ENCODE results near the gene IER5L. TPM values are rescaled to one million over a fixed set of nuclear protein-coding genes. Genes with fewer than 3 reads are reported as not detected.

Gene IER5L
- total and polyA plus RNA-seq, 4 donors, result 12.6 to 31.5 (median 24.1) TPM

DNA sequence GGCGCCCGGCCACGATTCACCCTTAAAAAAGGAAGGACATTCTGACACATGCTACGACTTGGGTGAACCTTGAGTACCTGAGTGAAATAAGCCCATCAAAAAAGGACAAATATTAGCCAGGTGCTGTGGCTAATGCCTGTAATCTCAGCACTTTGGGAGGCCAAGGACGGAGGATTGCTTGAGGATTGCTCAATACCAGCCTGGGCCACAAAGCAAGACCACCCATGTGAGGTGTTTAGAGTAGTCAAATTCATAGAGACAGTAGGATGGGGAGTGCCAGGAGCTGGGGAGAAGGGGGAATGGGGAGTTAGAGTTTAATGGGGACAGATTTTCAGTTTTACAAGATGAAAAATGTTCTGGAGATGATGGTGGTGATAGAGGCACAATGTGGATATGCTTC lies 32.1 kb upstream of the IER5L start:
- no peak overlapping the region for H3K4me3 ChIP-seq
- H3K27me3 ChIP-seq (ENCODE audit: control insufficient read depth in 3 of 3, insufficient read depth in 3 of 3, low read length in 2 of 3), result no peaks in the 10 kb centered on the region
- ATAC-seq (ENCODE audit: insufficient read depth, low FRiP score), result no peak
- H3K4me1 ChIP-seq (ENCODE audit: control insufficient read depth in 5 of 5, insufficient read depth in 5 of 5, low read length in 5 of 5), result peaks cover 0 to 3% (median 0%) of the 10 kb centered on the region in 5 donors
- DNase-seq, result no peak
- TF ChIP-seq CTCF (IDR thresholded peaks at IDR 0.05; ENCODE audit: control extremely low read depth, extremely low read depth), result no peak
- WGBS, 2 donors, result 73 to 74% methylated on average over 5 of the region's 5 CpGs
- H3K9me3 ChIP-seq (ENCODE audit: control insufficient read depth in 4 of 4, insufficient read depth in 3 of 4, low read length in 3 of 4), result no peaks in the 10 kb centered on the region
- H3K27ac ChIP-seq (ENCODE audit: low read depth in 1 of 2, low read length in 1 of 2), result no peak overlapping the region
- no peak overlapping the region for H3K9ac ChIP-seq (ENCODE audit: insufficient read depth in 1 of 2, low read length in 2 of 2)
- H3K36me3 ChIP-seq (ENCODE audit: control insufficient read depth in 4 of 4, insufficient read depth in 4 of 4, low read length in 4 of 4), result no peaks in the 10 kb centered on the region

DNA sequence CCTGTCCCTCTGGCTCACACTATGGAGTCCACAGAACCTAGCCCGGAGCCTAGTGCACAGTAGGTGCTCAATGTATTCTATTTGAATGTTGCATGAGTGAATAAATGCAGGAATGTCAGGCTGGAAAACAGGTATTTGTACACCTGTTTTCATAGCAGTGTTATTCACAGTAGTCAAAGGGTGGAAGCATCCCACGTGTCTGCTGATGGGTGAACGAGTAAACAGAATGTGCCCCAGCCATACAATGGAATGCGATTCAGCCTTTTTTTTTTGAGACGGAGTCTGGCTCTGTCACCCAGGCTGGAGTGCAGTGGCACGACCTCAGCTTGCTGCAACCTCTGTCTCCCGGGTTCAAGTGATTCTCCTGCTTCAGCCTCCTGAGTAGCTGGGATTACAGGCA lies 31.5 kb upstream of the IER5L start:
- DNase-seq, result no peak
- Histone ChIP-seq H3K27ac (ENCODE audit: low read depth in 1 of 2, low read length in 1 of 2) (no peak overlapping the region), H3K9me3 (ENCODE audit: control insufficient read depth in 4 of 4, insufficient read depth in 3 of 4, low read length in 3 of 4) (no peaks in the 10 kb centered on the region), H3K27me3 (ENCODE audit: control insufficient read depth in 3 of 3, insufficient read depth in 3 of 3, low read length in 2 of 3) (no peaks in the 10 kb centered on the region), H3K4me3 (no peak overlapping the region), H3K36me3 (ENCODE audit: control insufficient read depth in 4 of 4, insufficient read depth in 4 of 4, low read length in 4 of 4) (no peaks in the 10 kb centered on the region), H3K4me1 (ENCODE audit: control insufficient read depth in 5 of 5, insufficient read depth in 5 of 5, low read length in 5 of 5) (peaks cover 0 to 3% (median 0%) of the 10 kb centered on the region in 5 donors), H3K9ac (ENCODE audit: insufficient read depth in 1 of 2, low read length in 2 of 2) (no peak overlapping the region)
- 84 to 88% methylated on average over 7 of the region's 7 CpGs for WGBS, 2 donors
- ATAC-seq (ENCODE audit: insufficient read depth, low FRiP score), result no peak
- no peak for TF ChIP-seq CTCF (IDR thresholded peaks at IDR 0.05; ENCODE audit: control extremely low read depth, extremely low read depth)

DNA sequence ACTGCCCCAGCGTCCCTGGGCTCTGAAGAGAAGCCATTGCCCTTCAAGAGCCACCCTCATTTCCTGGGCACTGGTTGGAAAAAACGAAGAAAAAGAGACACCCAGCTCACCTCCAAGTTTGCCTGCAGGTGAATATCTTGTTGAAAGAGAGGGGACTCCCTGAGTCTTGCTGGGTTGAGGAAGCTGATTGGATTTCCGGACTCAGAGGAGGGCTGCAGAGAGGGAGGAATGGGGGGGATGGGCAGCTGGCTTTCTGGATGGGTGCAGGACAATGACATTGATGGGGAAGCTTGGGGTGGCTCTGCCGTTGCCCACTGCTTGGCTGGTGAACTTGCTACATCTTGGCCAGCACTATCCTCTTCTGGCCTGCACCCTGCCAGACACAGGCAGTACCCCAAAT lies 31.0 kb upstream of the IER5L start:
- 74 to 77% methylated on average over 4 of the region's 4 CpGs for WGBS, 2 donors

More for the DNA sequence above, 31.0 kb upstream of the IER5L start:
- H3K36me3 ChIP-seq (ENCODE audit: control insufficient read depth in 4 of 4, insufficient read depth in 4 of 4, low read length in 4 of 4), result no peaks in the 10 kb centered on the region
- no peak overlapping the region for H3K27ac ChIP-seq (ENCODE audit: low read depth in 1 of 2, low read length in 1 of 2)
- no peaks in the 10 kb centered on the region for H3K9me3 ChIP-seq (ENCODE audit: control insufficient read depth in 4 of 4, insufficient read depth in 3 of 4, low read length in 3 of 4)
- H3K9ac ChIP-seq (ENCODE audit: insufficient read depth in 1 of 2, low read length in 2 of 2), result no peak overlapping the region
- peaks cover 0 to 4% (median 0%) of the 10 kb centered on the region in 5 donors for H3K4me1 ChIP-seq (ENCODE audit: control insufficient read depth in 5 of 5, insufficient read depth in 5 of 5, low read length in 5 of 5)
- TF ChIP-seq CTCF (IDR thresholded peaks at IDR 0.05; ENCODE audit: control extremely low read depth, extremely low read depth), result no peak
- no peaks in the 10 kb centered on the region for H3K27me3 ChIP-seq (ENCODE audit: control insufficient read depth in 3 of 3, insufficient read depth in 3 of 3, low read length in 2 of 3)
- no peak overlapping the region for H3K4me3 ChIP-seq
- DNase-seq (no peak), ATAC-seq (ENCODE audit: insufficient read depth, low FRiP score) (no peak)
